GM19351 (cell line): ENCODE results near the gene OPN3.

Experiments used
- ATAC-seq: cut with Tn5 transposase; IDR thresholded peaks from one replicate; pipeline ENCODE4 v1.9.1; 2021; ENCODE audit warnings: mild to moderate bottlenecking, moderate library complexity; ENCODE audit not compliant: unreplicated experiment

The OPN3 gene

DNA sequence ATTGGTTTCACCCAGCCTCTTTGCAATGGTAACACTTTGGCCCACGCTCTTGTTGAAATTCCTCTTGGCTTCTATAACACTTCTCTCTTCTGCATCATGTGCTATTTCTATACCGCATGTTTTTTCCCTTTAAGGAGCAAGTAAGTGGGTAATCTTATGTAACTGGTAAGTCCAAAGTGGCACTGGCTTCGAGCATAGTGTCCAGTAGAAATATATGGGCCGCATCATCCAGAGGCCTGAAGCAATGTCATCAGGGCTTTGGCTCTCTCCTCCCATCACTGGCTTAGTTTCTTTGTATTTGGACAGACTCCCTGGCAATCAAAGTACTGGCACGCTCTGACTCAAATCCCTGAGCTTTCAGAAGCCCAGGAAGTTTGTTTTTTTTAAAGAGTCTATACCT, 17.5 kb downstream of the OPN3 start:
- ATAC-seq: no peak

DNA sequence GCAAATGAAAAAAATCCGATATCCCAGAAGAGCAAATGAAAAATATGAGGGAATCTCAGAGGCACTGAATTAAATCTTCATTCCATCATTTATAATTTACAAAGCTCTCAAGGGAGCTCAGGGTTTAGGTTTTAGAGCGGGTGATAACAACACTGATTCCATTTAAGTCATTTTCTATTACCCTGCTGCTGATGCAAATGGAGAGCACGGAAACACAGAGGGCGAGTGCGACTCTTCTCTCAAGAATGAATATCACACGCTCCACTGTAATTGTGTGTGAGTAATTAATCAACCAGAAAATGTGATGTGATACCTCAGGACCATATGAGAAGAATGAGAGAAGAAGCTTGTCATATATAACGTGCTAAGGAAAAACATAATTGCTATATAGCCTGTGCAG, 22.7 kb downstream of the OPN3 start:
- no peak for ATAC-seq

DNA sequence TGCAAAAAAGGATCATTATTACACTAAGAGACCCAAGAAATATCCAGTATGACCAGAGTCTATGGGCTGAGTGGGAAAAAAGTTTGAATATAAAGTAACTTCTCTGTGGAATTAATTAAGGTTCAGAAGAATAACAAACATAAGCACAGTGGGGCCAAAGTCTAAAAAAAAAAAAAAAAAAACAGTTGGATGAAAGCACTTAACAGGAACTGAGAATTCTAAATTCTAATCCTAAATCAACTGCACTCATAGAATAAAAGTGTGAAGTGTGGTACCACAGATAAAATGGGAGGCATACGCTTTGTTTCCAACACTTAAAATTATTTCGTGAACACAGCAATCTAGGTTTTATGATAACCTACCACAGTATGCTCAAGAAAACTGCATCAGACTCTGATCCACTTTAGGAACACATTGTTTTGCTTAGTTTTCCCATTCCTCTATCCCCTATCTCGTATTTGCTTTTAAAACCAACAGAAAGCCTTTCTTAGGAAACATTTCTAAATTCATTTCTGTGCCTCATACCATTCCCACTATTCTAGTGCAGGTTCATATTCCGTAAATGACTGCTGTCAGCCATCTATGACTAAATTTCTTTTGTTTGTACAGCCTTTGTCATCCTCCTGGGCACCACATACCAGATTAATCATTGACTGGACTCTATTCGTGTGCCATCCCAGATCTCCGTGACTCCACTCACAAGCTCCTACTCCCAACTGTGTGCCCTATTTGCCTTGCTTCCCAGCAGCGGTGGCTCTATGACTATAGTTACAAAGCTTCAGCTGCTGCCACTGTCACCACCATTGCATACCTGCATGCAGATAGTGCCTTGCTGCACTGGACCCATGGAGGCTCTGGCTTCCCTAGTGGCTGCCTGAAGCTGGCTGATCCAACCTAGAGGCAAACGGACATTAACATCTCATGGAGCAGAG, 24.9 kb downstream of the OPN3 start:
- no peak for ATAC-seq

DNA sequence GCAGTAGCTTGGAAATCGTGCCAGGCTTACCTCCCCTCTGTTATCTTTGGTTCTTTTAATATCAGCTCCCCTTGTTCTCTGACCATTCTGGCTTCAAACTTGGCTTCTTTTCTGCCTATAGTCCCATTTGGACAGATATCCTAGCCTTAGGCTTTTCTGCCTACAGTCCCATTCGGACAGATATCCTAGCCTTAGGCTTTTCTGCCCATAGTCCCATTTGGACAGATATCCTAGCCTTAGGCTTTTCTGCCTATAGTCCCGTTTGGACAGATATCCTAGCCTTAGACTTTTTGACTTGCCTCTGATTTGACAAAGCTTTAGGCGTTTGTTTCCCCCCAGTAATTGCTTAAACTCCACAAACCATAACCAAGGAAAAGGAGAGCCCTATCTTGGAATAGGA, 25.6 kb downstream of the OPN3 start:
- ATAC-seq: no peak

DNA sequence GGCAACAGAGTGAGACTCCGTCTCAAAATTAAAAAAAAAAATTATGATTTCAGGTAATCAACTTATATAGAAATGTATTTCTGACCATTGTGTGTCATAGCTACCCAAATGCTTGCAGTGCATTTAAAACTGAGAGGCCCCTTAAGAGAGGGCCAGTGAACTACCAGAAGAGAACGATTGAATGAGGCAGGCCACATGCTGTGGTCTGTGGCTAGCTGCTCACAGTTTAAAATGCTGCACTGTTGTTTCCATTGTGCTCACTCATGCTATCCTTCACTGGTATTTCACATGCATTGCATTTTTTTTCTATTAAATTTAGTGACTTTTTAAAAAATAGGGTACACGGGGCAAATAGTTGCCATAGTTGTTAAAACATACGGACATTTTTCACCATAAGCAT, 26.0 kb downstream of the OPN3 start:
- no peak for ATAC-seq

DNA sequence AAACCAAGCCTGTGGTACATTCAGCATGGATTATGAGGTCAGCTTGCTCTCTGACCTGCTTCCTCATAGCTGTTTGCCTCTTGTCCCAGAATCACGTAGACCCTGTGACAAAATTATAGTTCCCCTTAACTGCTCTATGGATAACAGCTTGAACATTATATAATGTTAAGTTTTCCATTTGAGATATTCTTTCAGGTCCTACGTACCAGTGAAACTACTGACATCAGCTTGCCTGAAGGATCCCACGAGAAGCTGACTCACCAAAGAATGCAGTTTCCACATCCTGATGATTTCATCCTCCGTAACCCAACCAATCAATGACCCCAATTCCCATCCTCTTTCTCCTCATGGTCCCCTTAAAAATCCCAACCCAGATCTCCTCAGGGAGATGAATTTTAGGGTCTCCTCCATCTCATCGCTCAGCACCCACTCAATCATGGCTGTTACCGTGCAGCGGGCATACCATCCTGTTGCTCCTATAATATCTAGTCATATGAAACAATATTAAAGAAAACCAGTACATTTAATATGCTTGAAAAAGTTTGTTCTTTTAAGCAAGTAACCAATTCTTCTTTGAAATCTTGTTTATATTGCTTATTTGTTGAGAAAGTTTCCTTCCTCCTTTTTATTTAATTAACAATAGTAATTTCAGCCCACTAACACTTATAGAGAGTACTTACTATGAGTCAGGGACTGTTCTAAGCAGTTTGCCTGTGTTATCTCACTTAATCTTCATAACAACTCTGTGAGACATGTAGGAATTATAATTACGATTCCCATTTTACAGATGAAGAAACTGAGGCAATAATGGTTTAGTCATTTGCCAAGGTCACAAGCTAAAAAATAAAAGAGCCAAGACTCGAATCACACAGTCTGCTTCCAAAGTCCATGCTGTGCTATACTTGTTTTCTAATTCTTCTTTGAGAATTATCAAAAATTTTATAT, 27.4 kb downstream of the OPN3 start:
- ATAC-seq: no peak

DNA sequence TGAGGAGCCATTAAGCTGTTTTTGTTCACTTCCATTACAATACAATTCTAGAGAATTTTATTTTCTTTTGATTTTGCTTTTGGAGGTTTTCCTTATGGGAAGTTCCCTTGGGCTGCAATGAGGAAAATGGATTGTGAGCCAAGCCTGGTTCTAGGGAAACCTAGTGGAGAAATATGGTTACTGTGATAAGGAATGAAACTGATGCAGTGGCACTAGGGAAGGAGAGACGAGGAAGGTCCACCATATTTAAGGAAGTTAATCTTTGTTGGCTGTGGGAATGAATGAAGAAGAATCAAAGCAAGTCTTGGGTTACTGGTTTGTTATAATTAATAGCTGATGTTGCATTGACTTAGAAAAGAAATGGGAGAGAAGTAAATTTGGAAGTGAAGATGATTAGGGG, 28.4 kb downstream of the OPN3 start:
- no peak for ATAC-seq

DNA sequence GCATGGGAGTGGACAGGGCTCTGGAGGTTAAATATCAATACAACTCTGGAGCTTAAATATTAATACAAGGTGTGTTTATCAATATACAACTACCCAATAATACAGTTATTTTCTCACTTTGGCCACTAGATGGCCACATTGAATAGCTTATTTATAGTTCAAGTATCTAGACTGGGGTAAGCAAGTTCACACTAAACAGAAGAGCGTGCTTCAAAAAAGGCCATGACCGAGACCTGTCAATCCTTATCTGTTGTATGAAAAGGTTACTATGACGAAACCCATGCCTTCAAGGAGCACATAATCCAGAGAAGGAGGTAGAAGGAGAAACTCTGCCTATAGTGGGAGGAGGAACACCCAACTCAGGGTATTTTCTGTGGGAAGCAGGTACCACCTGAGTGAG, 29.1 kb downstream of the OPN3 start:
- peak; percentile 87 for ATAC-seq

DNA sequence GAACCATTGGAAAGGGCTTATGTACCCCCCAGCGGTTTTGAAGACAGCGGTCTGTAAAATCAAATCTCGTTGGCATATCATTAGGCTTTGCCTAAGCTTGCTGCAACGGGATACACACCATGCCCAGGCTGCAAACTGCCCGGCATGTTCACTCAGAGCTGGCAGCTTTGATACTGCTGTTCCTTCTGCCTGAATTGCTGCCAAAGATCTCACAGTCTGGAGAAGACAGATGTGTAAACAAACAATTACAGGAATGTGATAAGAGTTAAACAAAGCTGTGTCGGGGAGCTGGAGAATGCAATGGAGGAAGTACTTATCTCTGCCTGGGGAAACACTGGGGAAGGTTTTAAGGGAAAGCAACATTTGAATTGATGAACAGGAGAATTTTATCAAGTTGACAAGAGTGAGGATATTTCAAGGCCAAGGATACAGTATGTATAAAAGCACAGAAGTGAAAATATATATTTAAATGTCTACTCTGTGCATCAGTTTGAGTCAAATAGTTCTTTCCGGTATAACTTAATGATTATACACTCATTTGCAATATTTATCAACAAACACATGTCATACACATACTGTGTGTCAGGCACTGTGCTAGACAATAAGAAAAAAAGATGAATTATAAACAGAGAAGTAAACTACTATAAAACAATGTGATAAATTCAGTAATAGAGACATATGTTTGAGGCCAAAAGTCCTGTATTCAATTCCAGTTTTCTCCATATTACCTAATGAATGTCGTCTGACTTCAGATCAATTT, 29.9 kb downstream of the OPN3 start:
- ATAC-seq: no peak

DNA sequence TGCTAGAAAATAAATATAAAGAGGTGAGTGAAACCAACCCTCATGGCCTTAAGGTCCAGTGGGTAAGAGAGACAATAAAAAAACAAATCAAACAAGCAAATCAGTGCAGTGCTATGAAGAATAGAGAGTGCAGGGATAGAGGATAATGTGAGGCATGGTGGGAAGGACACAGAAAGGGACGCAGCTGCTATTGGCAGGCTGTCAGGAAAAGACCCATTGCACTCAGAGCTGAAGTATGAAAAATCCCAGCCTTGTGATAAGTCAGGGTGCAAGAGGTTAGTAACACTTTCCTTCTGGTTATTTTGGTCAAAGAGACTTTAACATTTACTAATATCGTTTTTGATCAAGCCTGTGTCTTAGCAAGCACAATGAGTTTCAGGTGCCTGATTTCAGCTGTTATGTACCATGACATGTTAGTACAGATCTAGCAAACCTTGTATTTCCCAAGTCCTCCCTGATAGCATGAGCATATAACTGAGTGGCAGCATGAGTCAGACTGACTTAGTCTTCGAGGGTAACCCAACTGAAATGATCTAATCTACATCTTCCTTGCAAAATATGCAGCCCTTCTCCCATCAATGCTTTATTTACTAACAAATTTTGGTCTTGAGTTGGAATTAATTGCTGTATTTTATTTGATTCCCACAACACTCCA, 31.7 kb downstream of the OPN3 start:
- peak; percentile 43 for ATAC-seq

DNA sequence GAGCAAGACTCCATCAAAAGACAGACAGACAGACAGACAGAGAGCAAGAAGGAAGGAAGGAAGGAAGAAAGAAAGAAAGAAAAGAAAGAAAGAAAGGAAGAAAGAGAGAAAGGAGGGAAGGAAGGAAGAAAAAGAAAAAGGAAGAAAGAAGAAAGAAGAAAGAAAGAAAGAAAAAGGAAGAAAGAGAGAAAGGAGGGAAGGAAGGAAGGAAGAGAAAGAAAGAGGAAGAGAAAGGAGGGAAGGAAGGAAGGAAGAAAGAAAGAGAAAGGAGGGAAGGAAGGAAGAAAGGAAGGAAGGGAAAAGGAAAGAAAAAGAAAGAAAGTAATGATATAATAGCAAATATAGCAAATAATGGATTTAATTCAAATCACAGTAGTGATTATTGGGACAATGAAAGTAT, 32.7 kb downstream of the OPN3 start:
- no peak for ATAC-seq

DNA sequence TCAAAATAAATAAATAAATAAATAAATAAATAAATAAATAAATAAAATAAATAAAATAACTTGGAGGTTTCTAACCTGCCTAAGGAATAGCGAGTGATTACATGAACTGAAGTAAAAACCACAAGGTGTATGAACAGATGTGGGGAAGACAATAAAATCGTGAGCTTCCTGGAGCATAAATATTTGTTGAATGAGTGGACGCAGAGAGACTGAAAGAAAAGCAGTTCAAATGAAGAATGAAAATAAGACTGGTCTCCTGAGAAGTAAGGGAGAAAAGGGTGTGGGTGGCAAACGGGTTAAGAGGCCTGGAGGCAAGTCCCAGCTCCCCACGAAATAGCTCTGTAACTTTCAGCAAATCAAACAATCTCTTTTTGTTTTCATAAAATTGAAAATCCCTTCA, 33.6 kb downstream of the OPN3 start:
- no peak for ATAC-seq

DNA sequence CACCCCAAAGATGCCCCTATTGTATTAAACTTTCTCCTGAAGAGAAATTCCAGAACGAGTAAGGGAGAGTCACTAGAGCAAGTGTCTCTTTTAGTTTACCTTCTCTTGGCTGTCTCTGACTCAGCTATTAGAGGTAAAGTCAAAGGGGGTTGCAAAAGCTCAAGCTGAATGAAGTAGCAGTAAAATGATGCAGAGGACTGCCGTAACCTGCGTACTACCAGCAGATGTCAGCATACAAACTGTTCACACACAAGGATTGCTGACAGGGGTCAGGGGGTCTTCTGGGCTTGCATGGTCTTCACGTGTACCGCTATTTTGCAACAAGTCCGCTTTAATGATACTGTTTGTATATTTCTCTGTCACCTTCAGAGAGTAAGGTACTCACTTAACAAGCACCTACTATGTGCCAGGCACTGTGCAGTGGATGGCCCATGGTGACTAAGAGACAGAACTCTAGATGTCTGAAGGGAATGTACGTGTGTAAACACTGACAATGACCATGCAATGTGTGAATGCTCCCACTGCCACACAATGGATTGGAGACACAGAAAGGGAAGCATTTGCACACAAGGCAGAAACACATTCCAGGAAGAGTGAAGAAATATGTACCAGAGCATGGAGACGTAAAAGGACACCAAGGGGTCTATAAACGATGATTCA, 34.9 kb downstream of the OPN3 start:
- ATAC-seq: no peak

DNA sequence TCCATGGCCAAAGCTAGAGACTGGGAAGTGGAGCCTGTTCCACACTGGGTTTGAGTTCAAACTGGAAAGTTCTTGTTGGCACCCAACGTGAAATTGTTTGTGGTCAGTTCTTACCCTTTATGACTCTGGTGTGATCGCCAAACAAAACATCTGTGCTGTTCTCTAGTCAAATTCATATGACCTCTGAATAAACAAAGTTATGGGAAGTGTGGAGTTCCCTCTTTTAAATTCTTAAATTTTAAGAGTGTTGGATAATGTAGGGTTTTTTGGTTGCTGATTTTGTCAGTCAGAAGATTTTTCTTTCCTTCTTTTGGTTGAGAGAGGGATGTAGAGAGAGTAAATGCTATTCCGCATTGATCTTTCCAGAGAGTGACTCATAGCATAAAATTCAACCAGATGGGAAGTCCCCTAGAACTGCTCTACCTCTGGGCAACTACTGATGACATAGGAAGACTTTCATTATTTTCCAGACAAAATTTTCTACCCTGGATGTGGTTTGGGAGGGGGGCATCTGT, 36.4 kb downstream of the OPN3 start:
- ATAC-seq: no peak

DNA sequence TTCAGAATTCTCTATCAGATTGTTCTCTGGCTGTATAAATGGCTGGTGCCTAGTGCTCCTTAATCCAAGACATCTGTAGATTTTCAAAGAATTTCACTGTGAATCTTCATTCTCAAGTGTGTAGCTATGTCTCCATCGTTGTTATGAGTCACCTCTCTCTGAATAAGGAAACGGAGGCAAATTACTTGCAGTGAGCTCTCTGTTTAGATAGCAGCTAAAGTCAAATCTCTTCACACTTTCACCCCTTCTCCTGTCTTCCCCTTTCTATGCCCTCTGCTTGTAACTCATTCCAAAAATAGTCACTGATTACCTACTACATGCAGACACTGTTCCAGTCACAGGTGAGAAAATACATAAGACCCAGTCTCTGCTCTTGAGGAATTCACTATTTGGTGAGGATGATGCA, 39.7 kb downstream of the OPN3 start:
- ATAC-seq: peak; percentile 91

DNA sequence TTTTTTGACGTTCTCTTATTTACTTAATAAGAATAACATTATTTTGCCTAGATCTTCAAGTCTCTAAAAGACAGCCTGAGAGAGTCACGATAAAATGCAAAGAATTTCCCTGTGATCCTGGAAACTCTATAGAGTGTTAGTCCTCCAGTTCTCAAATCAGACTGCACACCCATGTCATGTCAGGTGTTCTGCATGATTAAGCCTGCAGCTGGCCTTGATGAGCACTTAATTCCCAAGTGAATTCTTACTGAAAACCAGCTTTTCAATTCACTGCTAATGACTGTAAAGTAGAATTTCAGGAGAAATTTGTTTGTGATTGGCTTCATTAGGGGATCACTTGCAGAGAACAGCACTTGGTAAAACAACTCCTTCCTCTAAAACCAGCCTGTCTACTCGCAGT, 41.9 kb downstream of the OPN3 start:
- no peak for ATAC-seq

DNA sequence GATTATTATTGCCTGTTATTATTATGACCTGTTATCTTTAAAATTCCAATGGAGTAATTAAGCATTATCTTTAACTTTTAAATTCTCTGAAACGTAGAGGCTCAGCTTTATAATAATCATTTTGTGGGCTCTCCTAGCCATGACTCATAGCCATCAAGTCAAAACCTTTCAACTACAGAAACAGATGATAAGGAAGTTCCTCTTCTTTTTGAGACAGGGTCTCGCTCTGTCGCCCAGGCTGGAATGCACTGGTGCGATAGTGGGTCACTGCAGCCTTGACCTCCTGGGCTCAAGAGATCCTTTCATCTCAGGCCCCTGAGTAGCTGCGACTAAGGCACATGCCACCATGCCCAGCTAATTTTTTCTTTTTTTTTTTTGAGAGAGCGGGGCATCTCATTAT, 43.5 kb downstream of the OPN3 start:
- peak; percentile 21 for ATAC-seq

DNA sequence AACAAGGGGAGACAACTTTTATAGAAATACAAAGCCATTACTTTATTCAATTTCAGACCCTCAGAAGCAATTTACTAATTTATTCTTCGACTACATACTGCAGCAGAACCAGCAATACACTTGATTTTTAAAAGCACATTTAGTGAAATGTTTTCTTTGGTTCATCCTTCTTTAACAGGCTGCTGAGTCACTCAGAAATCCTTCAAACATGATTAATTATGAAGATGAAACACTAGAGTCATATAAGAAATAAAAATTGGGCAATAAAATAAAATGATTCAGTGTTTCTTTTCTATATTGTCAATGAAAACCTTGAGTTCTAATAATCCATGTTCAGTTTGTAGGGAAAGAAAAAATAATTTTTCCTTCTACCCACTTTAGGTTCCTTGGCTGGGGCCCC, 47.0 kb downstream of the OPN3 start:
- ATAC-seq: no peak

DNA sequence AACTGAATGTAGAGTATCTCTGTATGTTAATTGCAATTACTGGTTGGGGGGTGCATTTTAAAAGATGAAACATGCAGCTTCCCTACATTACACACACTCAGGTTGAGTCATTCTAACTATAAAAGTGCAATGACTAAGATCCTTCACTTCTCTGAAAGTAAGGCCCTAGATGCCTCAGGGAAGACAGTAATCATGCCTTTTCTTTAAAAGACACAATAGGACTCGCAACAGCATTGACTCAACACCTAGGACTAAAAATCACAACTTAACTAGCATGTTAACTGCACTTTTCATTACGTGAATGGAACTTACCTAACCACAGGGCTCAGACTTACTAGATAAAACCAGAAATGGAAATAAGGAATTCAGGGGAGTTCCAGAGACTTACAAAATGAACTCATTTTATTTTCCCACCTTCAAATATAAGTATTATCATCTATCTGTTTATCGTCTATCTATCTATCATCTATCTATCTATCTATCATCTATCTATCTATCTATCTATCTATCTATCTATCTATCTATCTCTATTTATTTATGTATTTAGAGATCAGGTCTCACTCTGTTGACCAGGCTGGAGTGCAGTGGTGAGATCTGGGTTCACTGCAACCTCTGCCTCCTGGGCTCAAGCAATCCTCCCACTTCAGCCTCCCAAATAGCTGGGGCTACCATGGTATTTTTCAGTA, 47.8 kb downstream of the OPN3 start:
- ATAC-seq: peak; percentile 75
